Uterus (tissue), 4 donors: ENCODE measurements around the gene DUOX1. TPM values are rescaled to one million over a fixed set of nuclear protein-coding genes. Genes with fewer than 3 reads are reported as not detected.

Source experiments
- DNase-seq, 2 donors: peaks; one replicate each; pipeline ENCODE4 v3.0.0-alpha.2; 2019 to 2020
- H3K27ac ChIP-seq, 2 donors: fragments of 200-600 bp; sonication (generic); 1 replicate in 1 of 2; 2 replicates in 1 of 2; pipeline ENCODE4 v1.5.1; 2016 to 2018
- H3K27me3 ChIP-seq, 2 donors: fragments of 200-600 bp; sonication (generic); one replicate each; pipeline ENCODE4 v1.5.1; 2018 to 2019; ENCODE audit warnings: control low read depth in 1 of 2
- H3K36me3 ChIP-seq, 2 donors: fragments of 200-600 bp; sonication (generic); one replicate each; pipeline ENCODE4 v1.5.1; 2019; ENCODE audit warnings: control low read depth in 1 of 2
- H3K4me1 ChIP-seq, 2 donors: fragments of 200-600 bp; sonication (generic); one replicate each; pipeline ENCODE4 v1.5.1; 2018 to 2019; ENCODE audit warnings: control low read depth in 1 of 2
- H3K4me3 ChIP-seq, 2 donors: fragments of 200-600 bp; sonication (generic); 1 replicate in 1 of 2; 2 replicates in 1 of 2; pipeline ENCODE4 v1.5.1; 2018 to 2019; ENCODE audit warnings: mild to moderate bottlenecking in 1 of 2
- H3K9me3 ChIP-seq, 2 donors: fragments of 200-600 bp; sonication (generic); one replicate each; pipeline ENCODE4 v1.5.1; 2019; ENCODE audit warnings: control low read depth in 1 of 2
- POLR2A ChIP-seq, 2 donors: fragments of 450-650 bp; IDR thresholded peaks; one replicate each; pipeline ENCODE4 v1.6.1; 2016; ENCODE audit warnings: antibody characterized with exemption in 2 of 2, mild to moderate bottlenecking in 1 of 2, moderate library complexity in 1 of 2
- intact Hi-C: fragments of 100-400 bp; cut with DNase I; formaldehyde crosslinking; loops from one replicate; pipeline ENCODE4 v1.15.1; 2023; ENCODE audit warnings: low total_unique reads
- total RNA-seq, 4 donors: library from RNA; depleted of rRNA in 3 of 4; stranded (reverse); fragments of >200 nt in 3 of 4; gene quantifications; one replicate each; pipeline versions ENCODE4 v1.1.0 to v1.2.4, GENCODE V29; 2014 to 2023
- TF ChIP-seq, protein P1 (sequence below), 4 experiments: fragments of 200-600 bp in 2 of 4; fragments of 450-650 bp in 2 of 4; sonication (generic) in 2 of 4; IDR thresholded peaks; one replicate each; pipeline ENCODE4 v1.5.1; 2016 to 2019; ENCODE audit warnings: antibody characterized with exemption in 4 of 4, mild to moderate bottlenecking in 2 of 4, moderate library complexity in 1 of 4
- donor health status: DM: yes; HTN: yes; CAD: no.

DUOX1 gene
- total RNA-seq, 4 donors from 2014 or later, result 0.24 to 1.3 (median 0.26) TPM; not detected in 1

DNA sequence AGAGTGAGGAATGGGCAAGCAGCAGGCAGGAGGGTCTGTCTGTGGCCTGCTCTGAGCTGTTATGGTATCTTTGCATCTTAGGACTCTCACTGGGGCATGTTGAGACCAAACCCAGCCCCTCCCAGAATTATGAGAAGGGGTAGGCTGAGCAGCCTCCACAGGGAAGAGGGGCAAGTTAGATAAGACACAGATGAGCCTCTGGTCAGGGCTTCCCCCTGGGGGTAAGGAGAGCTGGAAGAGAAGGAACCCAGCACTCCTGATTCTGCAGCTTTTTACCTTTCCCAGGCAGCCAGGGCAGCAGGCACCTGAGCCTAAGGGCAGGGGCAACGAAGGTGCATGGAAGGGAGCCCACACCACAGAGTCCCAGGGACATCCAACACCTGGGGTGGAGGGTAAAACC is 19.3 kb downstream of the DUOX1 start:
- intact Hi-C loops, result no loop called here
- DNase-seq, result no peak
- H3K27ac ChIP-seq, result no peak overlapping the region
- TF ChIP-seq POLR2A (IDR thresholded peaks at IDR 0.05), result no peak
- TF ChIP-seq, protein P1, sequence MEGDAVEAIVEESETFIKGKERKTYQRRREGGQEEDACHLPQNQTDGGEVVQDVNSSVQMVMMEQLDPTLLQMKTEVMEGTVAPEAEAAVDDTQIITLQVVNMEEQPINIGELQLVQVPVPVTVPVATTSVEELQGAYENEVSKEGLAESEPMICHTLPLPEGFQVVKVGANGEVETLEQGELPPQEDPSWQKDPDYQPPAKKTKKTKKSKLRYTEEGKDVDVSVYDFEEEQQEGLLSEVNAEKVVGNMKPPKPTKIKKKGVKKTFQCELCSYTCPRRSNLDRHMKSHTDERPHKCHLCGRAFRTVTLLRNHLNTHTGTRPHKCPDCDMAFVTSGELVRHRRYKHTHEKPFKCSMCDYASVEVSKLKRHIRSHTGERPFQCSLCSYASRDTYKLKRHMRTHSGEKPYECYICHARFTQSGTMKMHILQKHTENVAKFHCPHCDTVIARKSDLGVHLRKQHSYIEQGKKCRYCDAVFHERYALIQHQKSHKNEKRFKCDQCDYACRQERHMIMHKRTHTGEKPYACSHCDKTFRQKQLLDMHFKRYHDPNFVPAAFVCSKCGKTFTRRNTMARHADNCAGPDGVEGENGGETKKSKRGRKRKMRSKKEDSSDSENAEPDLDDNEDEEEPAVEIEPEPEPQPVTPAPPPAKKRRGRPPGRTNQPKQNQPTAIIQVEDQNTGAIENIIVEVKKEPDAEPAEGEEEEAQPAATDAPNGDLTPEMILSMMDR (IDR thresholded peaks at IDR 0.05), result no peak
- H3K27me3 ChIP-seq, result no peaks in the 10 kb centered on the region
- H3K4me1 ChIP-seq, result no peaks in the 10 kb centered on the region
- H3K4me3 ChIP-seq, result no peak overlapping the region
- H3K9me3 ChIP-seq, result no peaks in the 10 kb centered on the region
- no peaks in the 10 kb centered on the region for H3K36me3 ChIP-seq

DNA sequence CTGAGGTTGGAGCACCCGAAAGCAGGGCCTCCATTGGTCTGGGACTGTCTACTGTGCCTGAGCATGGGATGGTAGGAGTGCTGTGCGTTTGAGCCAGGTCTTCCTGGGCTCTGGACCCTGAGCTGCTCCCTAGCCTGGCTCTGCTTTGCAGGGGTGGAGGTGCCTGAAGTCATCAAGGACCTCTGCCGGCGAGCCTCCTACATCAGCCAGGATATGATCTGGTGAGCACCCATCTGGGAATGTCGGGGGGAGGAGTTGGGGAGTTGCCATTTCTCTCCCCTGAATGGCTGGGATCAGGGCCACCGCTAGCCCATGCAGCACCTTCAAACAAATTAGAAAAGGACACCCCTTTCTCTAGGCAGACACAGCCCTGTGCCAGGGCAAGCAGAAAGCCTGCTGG is 20.7 kb downstream of the DUOX1 start:
- no peak for TF ChIP-seq POLR2A (IDR thresholded peaks at IDR 0.05)
- TF ChIP-seq, protein P1 (IDR thresholded peaks at IDR 0.05), result no peak
- no peaks in the 10 kb centered on the region for H3K9me3 ChIP-seq
- no peak for DNase-seq
- no peak overlapping the region for H3K4me3 ChIP-seq
- H3K36me3 ChIP-seq, result no peaks in the 10 kb centered on the region
- H3K4me1 ChIP-seq, result no peaks in the 10 kb centered on the region
- intact Hi-C loops, result no loop called here
- no peak overlapping the region for H3K27ac ChIP-seq
- H3K27me3 ChIP-seq, result no peaks in the 10 kb centered on the region

DNA sequence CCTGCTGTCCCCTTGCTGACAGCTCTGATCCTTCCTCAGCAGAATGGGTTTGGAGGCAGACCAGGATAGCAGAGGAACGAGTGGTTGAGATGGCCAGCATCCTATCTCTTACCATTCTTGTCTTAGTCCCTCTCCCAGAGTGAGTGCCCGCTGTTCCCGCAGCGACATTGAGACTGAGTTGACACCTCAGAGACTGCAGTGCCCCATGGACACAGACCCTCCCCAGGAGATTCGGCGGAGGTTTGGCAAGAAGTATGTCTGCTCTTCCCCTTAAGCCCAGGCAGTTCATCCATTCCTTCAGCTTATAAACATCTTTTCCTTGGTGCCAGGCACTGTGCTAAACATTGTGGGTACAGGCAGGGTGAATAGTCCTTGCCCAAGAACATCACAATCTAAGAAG is 21.2 kb downstream of the DUOX1 start:
- intact Hi-C loops, result no loop called here
- no peaks in the 10 kb centered on the region for H3K27me3 ChIP-seq
- H3K36me3 ChIP-seq, result no peaks in the 10 kb centered on the region
- no peaks in the 10 kb centered on the region for H3K4me1 ChIP-seq
- H3K4me3 ChIP-seq, result no peak overlapping the region
- no peak overlapping the region for H3K27ac ChIP-seq
- TF ChIP-seq POLR2A (IDR thresholded peaks at IDR 0.05), result no peak
- TF ChIP-seq, protein P1 (IDR thresholded peaks at IDR 0.05), result no peak
- no peak for DNase-seq
- H3K9me3 ChIP-seq, result no peaks in the 10 kb centered on the region

DNA sequence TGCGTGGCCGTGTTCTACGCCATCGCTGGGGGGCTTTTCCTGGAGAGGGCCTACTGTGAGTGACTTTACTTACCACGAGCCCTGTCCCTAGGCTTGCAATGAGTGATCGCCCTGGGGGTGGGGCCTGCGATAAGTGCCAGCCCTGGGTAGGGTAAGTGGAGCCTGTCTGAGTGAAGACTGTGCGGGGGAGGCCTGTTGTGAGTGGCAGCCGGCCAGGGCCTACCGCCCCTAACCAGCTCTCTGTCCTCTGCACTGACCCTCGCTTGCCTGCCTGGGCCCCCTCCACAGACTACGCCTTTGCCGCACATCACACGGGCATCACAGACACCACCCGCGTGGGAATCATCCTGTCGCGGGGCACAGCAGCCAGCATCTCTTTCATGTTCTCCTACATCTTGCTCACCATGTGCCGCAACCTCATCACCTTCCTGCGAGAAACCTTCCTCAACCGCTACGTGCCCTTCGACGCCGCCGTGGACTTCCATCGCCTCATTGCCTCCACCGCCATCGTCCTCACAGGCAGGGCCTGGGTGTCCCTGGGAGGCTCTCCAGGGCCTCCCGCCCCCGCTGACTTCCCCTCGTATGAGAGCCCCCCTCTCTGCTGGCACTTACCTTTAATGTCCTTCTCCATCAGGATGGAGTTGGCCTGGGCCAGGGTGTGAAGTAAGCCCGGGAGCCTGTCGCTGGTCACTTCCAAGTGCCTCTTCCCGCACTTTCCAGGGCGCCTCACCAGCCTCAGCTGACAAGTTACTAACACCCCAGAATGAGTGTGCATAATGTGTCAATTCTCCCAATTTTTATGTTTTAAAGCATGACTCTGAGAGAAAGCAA is 22.4 kb downstream of the DUOX1 start:
- no peak for DNase-seq
- Histone ChIP-seq H3K36me3 (no peaks in the 10 kb centered on the region), H3K9me3 (no peaks in the 10 kb centered on the region), H3K27me3 (no peaks in the 10 kb centered on the region), H3K27ac (no peak overlapping the region), H3K4me3 (no peak overlapping the region), H3K4me1 (no peaks in the 10 kb centered on the region)
- TF ChIP-seq, protein P1 (IDR thresholded peaks at IDR 0.05), result no peak
- TF ChIP-seq POLR2A (IDR thresholded peaks at IDR 0.05), result no peak
- intact Hi-C loops, result no loop called here

DNA sequence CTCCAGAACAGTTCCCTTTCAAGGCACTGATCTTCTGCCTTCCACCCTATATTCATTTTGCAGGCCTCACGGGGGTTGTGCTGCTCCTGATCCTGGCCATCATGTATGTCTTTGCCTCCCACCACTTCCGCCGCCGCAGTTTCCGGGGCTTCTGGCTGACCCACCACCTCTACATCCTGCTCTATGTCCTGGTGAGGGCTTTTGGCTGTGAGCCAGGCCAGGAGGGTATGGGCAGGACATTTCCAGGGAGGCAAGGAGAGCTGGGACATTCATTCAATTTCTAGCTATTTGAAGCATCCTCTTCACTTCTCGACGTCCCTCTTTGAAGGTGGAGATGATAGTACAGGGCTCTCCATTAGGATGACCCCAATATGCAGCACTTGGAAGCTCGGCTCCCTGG is 25.9 kb downstream of the DUOX1 start:
- Histone ChIP-seq H3K27ac (no peak overlapping the region), H3K9me3 (no peaks in the 10 kb centered on the region), H3K36me3 (no peaks in the 10 kb centered on the region), H3K4me1 (no peaks in the 10 kb centered on the region), H3K4me3 (no peak overlapping the region), H3K27me3 (no peaks in the 10 kb centered on the region)
- intact Hi-C loops, result no loop called here
- TF ChIP-seq, protein P1 (IDR thresholded peaks at IDR 0.05), result no peak
- TF ChIP-seq POLR2A (IDR thresholded peaks at IDR 0.05), result no peak
- no peak for DNase-seq
